Kidney tubule cell (primary cell): Measurements from ENCODE around the gene USP20.
A peak's percentile ranks its signal among the peaks of the same experiment; 100 is the strongest.

Source experiments
- DNase-seq: peaks from one replicate; pipeline ENCODE4 v3.0.0-alpha.2; 2018; ENCODE audit warnings: low spot score

Gene USP20

DNA sequence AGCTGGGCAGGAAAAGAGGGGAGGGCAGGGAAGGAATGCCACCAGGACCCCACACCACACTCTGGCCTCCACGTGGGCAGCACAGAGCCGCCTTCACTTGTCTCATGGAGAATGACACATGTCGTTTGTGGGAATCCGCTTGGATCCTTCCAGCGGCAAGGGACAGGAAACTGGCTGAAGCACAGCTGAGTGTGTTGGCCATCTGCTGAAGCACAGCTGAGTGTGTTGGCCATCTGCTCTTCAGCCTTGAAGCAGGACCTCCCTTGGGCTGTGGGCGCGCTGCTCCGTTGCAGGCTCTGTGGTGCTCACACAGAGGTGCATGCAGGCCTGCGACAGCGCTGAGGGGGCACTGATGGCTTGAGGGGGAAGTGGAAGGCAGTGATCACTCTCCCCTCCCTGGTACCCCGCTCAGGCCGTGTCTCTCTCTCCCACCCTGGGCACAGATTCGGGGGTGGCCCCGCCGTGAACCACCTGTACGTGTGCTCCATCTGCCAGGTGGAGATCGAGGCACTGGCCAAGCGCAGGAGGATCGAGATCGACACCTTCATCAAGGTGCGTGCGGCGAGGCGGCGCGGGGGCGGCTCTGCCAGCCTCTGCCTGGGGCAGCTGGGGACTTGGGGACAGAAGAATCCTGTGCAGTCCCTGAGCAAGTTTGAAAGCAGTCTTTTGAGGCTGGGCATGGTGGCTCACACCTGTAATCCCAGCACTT lies 40.6 kb downstream of the USP20 start:
- no peak for DNase-seq

DNA sequence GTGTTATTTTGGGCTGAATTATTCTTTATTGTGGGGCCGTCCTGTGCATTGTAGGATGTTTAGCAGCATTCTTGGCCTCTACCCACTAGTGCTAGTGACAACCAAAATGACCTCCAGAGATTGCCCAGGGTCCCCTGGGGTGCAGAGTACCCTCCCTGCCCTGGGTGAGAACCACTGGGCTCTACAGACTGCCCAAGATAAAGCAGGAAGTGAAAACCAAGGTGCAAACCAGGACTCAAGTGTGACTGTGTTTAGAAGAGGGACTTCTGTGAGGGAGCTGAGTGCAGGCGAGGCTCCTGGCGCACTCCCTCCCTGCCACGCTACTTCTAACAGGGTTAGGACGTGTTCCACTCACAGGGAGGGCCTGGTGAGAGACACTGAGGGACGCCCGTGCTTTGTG lies 41.6 kb downstream of the USP20 start:
- DNase-seq, result no peak

DNA sequence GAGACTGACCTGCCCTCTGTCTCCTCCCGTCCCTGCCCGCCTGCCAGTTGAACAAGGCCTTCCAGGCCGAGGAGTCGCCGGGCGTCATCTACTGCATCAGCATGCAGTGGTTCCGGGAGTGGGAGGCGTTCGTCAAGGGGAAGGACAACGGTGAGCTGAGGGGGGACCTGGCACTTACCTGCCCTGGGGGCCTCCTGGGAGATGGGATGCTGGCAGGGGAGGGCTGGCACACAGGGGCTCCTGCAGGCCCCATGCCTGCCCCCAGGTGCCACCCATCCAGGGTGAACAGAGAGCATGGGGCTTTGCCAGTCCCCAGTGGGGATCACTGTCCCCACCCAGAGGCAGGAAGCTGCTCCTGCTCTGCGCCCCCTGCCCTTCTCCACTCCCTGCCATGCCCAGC lies 43.0 kb downstream of the USP20 start:
- DNase-seq, result no peak

DNA sequence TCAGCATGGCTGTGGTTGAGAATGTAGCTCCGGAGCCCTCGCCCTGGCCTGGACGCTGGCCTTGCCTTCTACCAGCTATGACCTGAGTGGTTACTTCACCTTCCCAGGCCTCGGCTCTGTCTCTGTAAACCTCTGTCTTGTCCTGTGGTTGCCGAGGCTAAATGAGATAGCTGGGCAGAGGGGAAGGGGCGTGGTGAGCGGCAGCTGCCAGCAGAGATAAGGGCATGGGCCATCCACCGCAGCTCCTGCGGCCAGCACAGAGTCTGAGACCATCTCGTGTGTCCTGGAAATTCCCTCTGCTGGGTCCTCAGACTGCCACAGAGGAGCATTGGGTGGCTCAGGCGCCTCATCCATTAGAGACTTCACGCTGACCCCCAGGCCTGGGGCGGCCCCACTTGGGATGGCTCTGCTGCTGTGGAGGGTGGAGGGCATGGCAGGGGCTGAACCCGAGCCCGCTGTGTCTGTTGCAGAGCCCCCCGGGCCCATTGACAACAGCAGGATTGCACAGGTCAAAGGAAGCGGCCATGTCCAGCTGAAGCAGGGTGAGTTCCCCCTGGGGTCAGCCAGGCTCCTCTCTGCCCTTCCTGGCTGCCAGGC lies 43.9 kb downstream of the USP20 start:
- DNase-seq, result no peak

DNA sequence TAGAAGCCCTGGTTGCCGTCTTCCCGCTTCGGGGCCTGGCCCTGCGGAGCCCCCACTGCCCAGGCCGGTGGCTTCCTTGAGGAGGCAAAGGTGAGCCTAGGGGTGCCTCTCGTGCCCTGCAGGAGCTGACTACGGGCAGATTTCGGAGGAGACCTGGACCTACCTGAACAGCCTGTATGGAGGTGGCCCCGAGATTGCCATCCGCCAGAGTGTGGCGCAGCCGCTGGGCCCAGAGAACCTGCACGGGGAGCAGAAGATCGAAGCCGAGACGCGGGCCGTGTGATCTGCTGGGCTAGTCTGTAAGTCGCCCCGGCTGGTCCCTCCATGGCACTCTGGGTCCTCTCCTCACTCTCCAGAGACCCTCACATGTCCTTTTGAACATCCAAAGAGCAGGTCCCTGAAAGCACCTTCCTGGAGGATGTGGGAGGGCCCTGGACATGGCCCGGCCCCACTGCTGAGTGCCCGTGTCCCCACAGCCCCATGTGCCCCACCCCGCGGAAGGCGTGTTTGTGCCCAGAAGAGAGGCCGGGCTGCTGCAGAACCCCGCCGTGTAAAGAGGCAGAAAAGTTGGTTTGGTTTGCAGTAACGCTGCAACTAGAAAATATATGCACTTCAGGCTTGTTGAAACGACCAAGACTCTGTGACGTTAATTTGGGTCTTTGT lies 44.9 kb downstream of the USP20 start:
- DNase-seq, result no peak

DNA sequence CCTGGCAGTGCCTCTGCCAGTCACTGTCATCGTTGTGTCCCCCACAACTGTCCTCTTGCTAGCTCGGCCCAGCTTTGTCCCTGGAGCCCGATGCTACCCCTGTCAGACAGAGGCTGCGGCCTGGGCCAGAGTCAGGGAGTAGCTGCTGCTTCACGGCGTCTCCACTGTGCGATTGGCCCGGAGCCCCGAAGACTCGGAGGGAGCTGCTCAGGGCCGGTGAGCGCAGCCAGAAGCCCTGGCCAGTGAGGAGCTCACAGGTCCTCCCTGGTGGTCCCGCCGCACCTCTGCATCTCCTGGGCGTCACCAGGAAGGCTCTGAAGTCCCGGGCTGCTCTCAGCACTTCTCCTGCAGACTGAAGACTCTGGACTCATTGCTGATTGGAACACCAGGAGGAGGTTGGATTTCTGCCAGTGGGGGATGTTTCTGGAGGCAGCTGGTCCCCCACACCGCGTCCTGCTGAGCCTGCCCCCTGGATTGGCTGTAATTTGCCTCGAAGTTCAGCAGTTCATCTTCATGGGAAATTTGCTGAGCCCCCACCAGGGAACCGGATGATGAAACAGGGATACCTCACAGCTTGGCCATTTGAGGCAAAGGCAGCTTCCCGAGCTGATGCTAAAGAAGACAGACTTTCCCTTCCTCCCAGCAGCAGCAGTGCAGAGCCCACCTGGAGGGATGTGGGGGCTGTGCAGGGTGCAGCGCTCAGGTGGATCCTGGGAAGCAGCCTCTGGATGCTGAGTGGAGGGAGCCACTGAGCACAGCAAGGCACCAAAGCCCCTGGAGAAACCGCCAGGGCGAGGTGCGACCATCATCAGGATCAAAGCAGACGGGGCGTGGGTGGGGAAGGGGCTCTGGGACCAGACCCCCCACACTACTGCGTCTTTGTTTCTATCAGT lies 45.6 kb downstream of the USP20 start:
- DNase-seq, result no peak

DNA sequence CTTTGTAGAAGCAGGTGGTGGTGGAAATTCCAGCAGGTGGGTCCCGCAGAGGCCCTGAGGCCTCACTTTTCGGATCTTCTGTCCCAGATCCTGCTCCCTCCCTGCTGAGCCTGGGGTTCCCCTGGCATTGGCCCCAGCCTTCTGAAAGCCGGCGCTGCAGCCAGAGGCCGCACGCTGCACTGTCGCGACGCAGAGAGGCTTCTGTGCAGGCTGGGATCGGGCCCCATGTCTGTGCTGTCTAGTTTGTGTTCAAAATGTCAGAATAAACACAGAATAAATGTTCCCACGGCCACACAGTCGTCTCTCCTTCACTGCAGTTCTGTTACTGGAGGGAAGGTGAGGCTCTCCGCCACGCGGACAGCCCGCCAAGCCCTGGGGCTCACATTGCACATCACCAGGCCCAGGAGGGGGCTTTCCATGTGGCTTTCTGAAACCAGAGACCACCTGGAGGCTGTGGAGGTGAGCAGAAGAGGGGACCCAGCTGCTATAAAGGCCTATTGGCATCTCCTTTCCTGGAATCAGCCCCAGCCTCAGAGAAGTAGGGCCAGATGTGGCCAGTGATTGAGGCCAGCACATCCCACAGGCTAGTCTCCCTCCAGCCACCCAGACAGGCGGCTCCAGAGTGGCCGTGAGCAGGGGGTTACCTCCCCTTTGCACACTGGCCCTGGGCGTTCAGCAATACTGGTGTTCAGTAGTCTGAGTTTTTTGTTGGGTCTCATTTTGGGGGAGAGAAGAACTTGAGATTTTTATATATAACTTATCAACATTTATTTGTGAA lies 46.5 kb downstream of the USP20 start:
- DNase-seq, result no peak

DNA sequence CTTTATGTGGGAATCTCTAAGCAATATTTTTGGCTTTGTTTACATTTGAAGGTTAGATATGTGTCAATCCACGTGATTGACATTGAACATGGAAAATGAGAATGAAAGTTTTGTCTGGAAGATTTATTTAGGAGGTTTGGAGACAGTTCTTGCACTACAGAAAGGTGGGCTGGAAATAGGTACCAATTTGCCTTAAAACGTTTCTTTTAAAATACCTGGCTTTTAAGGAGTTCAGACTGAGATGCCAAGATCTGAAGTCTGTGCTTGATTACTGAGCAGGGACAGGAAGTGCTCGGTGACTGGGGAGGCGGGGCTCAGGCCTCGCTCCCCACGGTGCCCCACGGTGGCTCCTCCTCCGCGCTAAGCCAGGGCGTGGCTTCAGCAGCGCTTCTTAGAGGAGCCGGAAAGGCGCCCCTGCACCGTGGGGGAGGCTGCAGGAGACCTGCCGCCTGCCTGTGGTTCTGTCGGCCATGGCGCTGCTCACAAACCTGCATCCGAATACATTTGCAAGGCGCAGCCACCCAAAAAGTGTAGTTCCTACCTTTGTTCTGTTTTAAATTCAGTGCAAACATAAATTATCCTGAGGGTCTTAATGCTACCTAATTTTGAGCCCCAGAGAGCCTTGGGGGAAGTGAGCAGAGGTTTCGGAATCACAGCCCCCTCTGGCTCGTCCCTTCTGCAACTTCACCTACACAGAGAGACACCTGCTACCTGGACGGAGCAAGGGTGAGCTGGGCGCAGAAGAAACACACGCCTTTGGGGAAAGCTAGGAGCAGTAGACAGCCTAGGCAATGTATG lies 49.2 kb downstream of the USP20 start:
- DNase-seq, result peak; percentile 90

DNA sequence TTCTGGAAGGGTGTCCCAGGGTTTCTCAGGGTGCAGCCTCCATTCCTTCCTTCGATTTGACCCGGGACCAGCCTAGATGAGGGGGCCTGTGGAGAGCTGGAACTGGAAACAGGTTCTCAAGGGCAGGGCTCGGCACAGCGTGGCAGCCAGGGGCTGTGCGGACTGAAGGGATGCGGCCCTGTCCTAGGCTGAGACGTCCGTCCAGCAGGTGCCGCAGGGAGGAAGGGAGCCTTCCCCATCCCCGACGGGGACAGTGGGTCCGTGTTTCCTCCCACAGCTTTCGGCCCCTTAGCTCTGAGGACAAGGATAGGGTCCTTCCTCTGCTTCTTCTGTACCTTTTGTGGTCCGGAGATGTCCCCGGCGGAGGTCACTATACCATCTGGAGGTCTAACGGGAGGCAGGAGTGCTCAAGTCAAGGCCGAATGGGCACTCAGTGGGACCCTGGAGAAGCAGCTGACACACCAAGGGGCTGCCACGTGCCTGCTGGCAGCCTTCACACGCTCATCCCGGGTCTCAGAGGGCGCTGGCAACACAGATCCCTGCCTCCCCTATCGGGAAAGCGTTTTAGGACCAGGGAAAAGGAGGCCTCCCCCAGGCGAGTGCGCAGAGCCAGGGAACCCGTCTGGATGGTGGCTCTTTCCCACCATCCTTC lies 49.9 kb downstream of the USP20 start:
- DNase-seq, result peak; percentile 25

DNA sequence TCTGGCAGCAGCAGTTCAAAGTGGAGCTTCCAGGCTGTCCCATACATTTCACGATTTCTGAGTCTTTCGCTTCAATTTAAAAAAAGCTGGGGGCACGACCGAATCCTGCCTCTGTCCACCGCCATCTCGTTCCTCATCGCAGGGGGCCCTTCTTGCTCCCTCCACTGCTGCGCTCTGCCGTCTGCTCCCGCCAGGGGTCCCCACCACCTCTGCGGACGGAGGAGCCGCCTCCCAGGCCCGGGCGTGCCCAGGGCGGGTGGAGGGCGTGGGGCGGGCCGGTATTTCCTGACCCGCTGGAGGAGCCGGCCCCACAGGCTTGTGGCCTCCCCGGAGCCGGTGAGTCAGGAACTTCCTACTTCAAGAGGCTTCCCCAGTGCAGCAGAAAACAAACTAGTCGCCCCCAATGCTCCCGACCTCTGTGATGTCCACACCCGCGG lies 50.4 kb downstream of the USP20 start:
- DNase-seq, result peak; percentile 95

DNA sequence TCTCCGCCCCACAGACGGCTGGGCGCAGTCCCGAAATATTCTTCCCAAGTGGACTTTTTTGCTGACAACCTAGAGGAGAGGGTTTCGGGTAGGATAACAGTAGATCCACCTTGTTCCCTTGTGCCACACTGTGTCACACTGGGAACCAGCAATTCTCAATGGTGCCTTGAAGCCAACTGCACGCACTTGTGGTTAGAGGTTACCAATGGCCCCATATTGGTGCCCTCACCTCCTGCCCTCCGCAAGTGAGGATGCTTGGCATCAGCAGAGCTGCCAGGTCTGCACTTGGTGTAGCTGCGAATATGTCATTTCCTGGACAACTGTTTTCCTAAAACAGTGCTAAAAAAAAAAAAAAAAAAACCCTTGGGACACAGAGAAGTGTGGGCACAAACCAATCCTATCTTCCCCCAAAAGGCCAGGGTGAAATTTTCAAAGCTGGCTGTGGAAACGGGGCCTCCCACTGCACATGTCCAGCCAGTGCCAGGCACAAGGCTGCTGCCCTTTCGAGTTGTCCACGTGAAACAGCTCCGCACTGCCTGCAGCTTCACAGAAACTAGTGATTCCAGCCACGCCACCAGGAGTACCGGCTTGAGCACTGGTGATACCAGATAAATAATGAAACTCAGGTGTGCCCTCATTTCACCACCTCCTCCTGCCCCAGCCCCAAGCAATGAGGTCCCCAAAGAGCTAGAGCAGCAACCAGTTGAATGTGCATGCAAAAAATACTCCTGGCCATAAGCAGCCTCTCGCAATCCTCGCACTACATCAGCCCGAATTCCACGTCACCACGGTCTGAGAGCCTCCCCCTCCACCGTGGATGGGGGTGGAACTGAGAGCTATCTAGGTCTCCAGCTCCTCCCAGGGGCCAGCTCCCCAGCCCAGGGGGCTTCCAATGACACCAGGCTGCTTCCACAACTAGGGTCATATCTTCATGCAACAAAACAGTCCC lies 51.2 kb downstream of the USP20 start:
- no peak for DNase-seq

DNA sequence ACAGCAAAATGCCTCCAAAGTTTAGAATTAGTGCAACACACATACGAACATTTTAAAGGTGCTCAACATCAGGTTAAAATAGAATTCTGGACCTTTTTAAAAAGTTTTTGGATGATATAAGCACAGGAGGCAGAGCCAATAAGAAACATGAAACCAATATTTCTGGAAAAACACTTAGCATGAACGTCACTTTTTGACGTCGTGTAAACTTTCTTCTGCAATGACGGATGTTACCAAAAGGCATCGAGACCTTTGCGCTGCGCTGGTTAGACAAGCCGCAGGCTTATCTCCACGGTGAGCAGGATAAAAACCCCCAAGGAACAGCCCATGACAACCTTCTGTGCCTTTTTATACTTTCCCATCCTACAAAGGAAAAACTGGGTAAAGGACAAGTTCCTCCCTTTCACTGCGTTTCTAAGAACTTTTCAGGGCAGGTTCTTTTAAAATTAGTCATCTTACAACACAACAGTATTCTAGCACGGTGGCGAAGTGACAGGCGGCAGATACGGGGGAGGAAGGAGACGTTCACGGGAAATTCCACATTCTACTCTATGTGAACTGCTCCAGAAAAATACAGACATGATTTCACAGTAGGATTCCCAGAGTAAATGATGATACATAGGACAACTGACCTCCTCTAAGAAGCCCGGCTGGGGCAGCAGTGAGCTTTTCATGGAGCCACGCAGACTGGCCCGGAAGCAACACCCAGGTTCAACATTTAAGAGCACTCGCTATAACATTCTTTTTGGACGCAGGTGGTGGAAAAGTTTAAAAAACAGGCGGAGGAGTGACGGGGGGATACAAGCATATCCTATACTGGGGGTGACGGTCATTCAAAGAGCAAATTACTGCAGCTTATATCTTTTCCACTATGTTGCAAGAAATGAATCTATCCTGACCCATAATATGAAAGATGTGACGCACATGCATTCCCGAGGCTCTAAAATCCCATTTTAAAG lies 52.4 kb downstream of the USP20 start:
- DNase-seq, result peak; percentile 13

DNA sequence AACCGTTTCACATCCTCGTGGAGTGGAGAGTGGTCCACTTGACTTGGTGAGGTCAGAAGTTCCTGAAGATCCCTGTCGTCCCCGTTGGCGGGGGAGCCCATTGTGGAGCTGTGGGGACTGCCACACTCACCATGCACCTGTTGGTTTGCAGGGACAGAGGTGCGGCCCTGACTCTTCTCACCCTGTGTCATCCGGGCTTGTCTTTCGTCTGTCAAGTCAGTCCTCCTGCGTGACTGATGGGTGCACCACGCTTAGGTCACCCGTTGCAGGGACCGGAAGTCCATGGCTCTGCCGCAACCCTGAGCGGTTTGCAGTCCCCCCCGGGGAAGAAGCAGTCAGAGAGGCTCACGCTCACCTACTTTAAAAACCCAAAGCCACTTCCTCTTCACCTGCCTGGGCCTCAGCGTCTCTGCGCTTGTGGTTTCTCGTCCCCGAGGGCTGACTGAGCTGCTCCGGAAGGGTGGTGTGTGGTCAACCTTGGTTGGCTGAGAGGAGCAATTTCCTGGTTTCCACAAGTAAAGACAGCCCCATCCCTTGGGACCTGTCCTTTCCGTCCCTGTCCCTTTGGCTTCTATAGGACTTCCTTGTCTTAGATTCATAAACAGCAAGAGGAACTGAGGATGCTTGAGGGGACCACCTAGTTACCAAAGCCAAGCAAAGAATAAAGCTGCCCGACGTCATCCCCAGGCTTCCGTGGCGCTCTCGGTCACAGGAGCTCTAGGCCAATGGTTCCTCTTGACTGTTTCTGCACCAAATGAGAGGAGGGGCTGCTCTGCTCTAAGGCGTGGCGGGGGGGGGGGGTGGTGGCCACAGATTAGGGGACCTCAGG lies 53.2 kb downstream of the USP20 start:
- no peak for DNase-seq

DNA sequence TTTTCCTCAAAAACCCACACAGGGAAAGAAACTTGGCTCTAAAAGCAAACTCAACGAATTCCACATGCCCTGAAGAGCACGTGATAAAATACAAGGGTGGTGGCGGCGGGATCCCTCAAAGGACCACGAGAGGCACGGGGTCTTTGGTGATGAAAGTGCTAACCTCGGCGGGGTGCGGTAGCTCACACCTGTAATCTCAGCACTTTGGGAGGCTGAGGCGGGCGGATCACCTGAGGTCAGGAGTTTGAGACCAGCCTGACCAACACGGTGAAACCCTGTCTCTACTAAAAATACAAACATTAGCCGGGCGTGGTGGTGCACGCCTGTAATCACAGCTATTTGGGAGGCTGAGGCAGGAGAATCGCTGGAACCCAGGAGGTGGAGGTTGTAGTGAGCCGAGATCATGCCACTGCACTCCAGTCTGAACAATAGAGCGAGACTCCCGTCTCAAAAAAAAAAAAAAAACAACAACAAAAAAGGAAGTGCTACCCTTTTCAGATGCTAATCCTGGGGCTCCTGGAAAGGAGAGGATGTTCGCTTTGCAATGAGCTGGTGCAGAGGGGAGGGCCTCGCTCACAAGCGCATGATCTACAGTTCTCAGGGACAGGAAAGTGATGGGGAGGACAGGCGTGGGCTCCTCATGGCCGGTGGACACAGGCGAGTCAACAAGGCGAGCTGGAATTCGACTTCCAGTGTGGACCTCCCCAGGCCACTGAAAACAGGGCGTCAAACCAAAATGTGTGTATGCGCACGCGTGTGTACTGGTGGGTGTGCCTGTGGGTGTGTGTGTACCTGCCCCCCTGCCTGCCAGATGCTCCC lies 54.1 kb downstream of the USP20 start:
- DNase-seq, result no peak

DNA sequence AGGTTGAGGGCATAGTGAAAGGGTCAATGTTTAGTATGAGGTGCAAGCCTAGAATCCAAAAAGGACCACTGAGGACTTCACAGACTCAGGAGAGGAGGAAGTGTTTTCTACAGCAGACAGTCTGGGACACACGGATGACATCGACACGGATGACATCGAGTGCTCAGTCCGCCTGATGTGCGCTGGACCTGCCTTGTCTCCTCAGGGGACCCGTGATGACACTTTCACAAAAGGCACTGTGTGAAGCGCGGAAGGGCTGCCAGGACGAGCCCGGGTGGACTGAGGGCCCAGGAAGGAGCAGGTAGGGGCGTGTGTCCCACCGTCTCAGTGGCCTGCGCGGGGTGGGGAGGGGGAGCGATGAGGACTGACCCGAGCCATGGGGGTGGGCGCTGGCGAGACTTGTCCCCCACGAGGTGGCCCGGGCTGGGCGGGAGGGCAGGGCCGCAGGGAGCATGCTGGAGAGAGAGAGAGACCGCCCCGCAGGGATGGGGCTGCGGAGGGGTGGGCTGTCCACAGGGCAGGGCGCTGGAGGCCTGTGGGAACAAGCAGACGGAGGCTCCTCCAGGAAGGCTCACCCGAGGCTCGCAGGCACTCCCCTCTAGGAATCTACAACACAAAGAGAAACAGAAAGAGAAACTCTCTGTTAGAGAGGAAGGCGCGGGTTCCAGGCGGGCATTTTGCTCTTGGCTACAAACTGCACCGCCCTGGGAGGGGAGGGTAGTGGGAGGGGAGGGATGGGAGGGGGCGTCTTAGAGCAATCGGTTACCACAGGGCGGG lies 54.9 kb downstream of the USP20 start:
- DNase-seq, result no peak
